Right kidney (tissue), 1 donor: ENCODE results near the gene TPM1.

ENCODE experiments used
- DNase-seq: peaks from one replicate; pipeline ENCODE4 v3.0.0-alpha.2; 2016

The TPM1 gene

GRCh38 chr15:63040509-63040908 is 2.0 kb upstream of the TPM1 start:
- DNase-seq, result no peak

GRCh38 chr15:63040954-63041353 is 1.6 kb upstream of the TPM1 start:
- no peak for DNase-seq

- DNase-seq, result no peak
Observed at GRCh38 chr15:63041402-63041973, 1.1 kb upstream of the TPM1 start.

DNA sequence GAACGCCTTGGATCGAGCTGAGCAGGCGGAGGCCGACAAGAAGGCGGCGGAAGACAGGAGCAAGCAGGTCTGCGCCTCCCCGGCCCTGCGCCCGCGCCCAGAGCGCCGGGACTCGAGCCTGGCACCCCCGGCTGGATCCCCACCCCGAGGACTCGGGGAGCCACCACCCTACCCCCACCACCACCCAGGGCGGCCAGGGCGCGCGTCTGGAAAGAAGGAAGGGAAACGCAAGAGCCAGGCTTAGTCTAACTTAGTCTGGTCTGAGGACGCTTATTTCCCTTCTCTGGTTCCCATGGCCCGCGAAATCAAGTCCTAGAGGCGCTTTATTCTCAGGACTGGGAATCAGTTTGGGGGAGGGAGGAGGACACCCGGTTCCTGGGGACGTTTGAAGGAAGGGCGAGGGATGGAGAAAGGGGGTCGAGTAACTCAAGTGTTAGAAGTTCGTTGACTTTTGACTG is 359 bp downstream of the TPM1 start:
- no peak for DNase-seq

DNA sequence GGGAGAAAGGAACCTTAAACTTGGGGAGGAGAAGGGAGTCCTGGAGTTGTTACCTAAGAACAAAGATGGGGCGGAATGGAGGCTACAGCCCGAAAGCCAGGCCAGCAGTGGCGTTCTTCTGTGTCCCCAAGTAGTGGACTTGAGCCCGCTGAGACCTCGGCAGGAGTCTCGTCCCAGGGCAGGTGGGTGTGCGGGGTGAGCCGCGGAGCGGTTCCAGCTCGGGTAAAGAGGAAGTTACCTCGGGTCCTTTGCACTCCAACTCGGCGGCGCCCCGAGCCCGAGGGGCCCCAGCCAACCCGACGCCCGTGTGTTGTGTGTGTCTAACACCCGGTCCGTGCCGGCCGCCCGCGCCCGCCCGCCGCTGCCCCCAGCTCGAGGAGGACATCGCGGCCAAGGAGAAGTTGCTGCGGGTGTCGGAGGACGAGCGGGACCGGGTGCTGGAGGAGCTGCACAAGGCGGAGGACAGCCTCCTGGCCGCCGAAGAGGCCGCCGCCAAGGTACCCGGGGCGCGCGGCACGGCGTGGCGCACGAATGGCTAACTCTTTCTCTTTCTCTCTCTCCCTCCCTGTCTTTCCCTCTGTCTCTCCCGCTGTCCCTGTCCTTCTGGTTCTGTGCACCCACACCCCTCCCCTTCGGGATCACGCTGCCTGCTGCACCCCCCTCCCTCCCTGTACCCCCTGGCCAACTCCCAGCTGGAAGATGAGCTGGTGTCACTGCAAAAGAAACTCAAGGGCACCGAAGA is 959 bp downstream of the TPM1 start:
- DNase-seq, result peak; percentile 79

DNA sequence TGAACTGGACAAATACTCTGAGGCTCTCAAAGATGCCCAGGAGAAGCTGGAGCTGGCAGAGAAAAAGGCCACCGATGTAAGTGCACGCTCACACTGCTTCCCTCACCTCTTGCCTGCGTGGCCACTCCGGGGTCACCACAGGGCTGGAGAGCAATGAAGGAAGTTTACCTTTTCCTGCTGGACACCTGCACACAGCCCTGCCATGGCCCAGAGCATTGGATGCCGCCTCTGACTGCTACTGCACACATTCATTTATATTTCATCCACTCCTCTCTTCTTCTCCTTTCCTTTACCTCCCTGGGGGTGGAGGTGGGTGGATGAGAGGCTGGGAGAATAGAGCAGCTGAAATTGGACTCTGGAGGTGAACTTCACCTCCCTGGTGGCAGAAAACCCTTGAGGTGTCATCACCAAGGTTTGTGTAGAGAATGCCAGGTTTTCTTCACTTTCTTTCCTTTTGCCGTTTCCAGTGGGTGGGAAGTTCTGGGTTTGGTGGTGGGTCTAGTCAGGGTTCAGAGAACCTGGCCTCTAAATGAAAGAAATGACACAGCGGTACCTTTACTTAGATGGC is 1.6 kb downstream of the TPM1 start:
- no peak for DNase-seq

- no peak for DNase-seq
Observed at GRCh38 chr15:63044645-63045464, 2.3 kb downstream of the TPM1 start.

DNA sequence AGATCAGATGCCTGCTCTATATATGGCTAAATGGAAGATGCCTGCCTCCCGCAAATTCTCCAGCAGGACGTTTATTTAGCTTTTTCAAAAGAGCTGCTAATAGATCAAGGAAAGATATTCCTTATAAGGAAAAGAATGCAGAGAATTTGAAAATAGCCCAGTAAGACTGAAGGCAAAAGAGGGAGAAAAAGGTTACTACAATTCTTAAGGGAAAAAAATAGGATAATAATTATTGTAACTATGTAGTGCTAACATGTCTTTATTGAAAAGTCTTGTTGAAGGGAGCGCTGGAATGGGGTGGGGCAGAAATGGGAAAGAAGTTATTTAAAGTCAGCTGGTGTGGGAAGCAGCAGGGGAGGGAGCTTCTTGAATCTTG is 2.9 kb downstream of the TPM1 start:
- no peak for DNase-seq

- DNase-seq, result no peak
Observed at GRCh38 chr15:63045879-63046278, 3.3 kb downstream of the TPM1 start.

DNA sequence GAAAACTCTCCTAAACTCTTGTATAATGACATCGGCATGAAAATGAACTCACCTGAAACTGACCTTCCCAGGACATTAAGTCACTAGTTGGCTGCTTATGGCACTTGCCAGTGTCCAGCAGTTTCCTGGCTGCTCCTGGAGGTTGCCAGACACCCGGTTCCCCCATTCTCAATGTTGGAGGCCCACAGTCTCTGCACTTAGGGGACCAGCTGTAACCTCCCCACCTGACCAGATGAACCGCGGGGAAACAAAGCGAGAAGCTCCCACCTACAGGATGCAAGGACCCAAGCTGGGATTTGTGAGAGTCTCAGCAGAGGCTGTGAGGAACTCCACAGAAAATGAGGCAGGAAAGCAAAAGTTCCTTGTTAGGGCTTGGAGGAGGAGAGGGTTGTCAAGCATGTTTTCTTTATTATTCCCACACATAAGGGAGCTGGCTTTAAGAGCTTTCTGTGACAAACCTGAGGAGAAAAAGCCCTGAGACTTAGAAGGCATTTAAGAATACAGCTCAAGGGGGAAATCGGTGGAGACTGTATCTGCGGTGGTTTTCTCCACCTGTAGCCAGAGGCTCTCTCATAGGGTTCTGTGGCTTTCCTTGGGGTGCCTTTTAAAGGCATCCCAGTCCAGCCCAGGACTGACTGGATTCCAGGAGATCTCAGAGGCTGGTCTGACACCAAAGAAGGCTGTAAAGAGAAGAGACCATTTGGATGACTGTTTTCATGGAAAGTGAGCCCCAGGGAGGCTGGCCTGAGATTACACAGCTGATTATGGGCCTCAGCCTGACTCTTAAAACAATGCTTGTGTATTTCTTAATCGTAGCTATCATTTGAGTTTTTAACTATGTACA is 4.6 kb downstream of the TPM1 start:
- no peak for DNase-seq

GRCh38 chr15:63047792-63048114 is 5.2 kb downstream of the TPM1 start:
- no peak for DNase-seq

- DNase-seq, result peak; percentile 99
Observed at GRCh38 chr15:63048115-63048775, 5.7 kb downstream of the TPM1 start.

DNA sequence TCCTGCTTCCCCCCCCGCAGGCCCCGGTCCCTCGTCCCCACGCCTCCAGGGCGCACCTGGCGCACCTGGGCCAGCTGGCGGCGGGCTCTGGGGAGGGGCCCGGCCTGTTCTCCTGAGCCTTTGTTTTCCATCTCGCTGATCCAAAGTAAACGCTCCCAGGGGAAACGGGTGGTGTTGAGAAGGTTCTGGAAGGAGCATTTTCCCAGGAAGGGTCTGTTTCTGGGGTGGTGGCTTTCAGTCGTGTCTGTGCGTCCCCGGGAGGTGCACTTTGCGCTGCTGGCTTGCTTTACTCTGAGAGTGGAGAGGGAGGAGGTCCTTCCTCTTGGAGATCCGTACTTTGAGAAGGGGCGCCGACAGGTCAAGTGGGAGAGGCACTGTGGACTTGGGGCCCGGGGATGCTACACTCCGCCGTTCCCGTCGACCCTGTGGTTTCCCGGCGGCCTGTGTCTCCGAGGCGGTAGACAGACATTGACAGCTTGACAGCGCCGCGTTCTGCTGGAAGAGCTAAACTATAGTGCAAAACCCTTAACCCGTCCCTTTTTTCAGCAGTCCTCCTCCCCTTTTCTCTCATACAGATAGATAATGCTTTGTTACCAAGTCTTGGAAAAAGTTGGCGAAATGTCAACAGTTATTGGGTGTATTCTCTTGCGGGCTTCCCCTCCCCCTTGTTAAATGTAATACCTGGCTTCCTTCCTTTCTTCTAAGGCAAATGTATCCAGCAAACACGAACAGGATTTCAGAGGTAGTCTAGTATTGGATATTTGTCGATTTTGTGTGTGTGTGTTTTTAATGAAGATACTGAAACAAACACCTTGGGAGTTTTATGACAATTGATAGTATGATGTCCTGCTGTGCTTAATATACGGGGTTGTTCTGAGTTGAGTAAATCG is 6.5 kb downstream of the TPM1 start:
- peak; percentile 79 for DNase-seq

DNA sequence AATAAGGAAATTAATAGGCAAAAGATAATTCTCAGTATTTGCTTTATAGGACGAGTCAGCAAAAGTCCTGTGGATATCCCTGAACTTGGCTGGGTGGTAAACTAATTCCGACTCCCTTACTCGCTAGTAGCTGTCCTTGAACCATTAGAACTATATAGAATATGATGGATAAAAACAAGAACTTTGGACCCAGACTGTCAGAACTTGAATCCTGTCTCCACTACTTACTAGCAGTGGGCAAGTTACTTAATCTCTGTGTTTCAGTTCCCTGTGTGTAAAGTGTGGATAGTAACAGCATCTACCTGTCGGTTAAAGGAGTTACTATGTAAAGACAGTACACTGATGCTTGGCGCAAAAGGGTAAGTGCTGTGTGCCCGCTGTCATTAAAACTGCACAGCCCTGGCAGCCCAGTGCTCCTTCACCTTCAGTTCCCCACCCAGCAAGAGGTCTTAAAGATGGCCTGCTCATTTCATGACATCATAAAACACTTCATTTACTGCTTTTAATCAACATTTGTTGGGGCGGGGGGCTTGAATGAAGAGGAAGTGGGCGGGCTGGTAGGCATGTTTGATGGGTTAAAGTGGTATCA is 7.3 kb downstream of the TPM1 start:
- no peak for DNase-seq

DNA sequence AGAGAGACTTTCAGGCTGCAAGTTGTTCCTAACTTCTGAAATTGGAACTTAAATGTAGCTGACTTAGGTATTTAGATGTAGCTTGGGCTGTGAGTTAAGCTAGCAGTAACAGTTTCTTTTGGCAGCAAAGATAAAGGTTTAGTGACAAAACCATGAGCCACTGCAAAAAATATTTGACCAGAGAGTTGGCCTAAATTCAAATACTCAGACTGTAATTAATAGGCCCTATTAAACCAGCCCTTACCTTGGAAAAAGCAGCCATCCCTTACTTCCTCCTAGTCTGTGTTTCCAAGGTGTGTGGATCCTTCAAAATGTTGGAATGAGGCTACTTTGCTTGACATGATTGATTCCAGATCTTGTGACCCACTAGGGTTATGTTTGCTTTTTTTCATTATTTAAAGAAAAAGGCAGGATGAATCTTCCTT is 8.2 kb downstream of the TPM1 start:
- DNase-seq, result no peak

GRCh38 chr15:63051156-63052066 is 8.9 kb downstream of the TPM1 start:
- no peak for DNase-seq

- DNase-seq, result no peak
Observed at GRCh38 chr15:63052077-63052841, 9.7 kb downstream of the TPM1 start.
